GM12872 (cell line): ENCODE data around the gene ABHD17C.

ENCODE experiments used
- TF ChIP-seq, protein P1 (sequence below): IDR thresholded peaks from 3 replicates; pipeline ENCODE4 v1.5.1; 2011; ENCODE audit warnings: low read depth, mild to moderate bottlenecking, low read length, moderate library complexity; ENCODE audit not compliant: insufficient read depth

Gene ABHD17C

DNA sequence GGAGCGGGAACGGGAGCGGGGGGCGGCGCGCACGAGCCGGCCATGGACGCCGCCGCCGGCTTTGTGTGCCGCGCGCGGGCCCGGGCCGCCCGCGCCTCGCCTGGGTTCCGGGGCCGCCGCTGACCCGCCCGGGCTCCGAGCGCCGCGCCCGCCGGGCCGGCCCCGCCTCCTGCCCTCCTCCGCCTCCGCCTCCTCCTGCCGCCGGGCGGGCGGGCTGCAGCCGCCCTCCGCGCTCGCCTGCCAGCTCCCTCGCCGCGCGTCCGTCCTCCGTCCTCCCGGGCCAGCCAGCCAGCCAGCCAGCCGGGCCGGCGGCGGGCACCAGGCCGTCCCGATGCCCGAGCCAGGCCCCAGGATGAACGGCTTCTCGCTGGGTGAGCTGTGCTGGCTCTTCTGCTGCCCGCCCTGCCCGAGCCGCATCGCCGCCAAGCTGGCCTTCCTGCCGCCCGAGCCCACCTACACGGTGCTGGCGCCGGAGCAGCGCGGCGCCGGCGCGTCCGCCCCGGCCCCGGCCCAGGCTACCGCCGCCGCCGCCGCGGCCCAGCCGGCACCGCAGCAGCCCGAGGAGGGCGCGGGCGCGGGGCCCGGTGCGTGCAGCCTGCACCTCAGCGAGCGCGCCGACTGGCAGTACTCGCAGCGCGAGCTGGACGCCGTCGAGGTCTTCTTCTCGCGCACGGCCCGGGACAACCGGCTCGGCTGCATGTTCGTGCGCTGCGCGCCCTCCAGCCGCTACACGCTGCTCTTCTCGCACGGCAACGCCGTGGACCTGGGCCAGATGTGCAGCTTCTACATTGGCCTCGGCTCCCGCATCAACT is at the start of gene ABHD17C:
Gene ABHD17C (plus strand): TSS at position 212 of the 812 bp plus-strand sequence. CDS start 120 bp downstream, at position 332.
- TF ChIP-seq, protein P1, sequence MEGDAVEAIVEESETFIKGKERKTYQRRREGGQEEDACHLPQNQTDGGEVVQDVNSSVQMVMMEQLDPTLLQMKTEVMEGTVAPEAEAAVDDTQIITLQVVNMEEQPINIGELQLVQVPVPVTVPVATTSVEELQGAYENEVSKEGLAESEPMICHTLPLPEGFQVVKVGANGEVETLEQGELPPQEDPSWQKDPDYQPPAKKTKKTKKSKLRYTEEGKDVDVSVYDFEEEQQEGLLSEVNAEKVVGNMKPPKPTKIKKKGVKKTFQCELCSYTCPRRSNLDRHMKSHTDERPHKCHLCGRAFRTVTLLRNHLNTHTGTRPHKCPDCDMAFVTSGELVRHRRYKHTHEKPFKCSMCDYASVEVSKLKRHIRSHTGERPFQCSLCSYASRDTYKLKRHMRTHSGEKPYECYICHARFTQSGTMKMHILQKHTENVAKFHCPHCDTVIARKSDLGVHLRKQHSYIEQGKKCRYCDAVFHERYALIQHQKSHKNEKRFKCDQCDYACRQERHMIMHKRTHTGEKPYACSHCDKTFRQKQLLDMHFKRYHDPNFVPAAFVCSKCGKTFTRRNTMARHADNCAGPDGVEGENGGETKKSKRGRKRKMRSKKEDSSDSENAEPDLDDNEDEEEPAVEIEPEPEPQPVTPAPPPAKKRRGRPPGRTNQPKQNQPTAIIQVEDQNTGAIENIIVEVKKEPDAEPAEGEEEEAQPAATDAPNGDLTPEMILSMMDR = no peak

- TF ChIP-seq, protein P1 = no peak
These were observed 49.5 kb upstream of the ABHD17C start for GRCh38 chr15:80645494-80646065.

DNA sequence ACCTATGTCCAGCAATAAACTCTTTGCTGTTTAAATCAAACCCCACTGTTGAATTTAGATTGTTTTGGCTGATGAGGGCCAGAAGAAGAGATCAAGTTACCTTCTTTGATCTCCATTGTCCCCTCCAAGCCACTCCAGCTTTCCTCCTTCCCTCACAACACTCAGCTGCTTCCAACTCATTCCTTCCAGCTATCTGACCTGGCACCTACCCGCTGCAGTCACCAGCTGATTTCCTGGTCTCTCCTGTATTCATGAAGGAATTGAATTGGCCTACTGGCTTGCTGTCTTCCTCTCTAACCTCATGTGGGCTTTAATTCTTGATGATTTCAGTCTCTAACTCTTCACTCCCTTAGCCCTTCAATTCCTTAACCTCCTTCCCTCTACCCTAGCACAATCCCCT is 40.8 kb upstream of the ABHD17C start:
- TF ChIP-seq, protein P1 = no peak

- TF ChIP-seq, protein P1 = no peak
These were observed 35.7 kb upstream of the ABHD17C start for GRCh38 chr15:80659375-80659774.

DNA sequence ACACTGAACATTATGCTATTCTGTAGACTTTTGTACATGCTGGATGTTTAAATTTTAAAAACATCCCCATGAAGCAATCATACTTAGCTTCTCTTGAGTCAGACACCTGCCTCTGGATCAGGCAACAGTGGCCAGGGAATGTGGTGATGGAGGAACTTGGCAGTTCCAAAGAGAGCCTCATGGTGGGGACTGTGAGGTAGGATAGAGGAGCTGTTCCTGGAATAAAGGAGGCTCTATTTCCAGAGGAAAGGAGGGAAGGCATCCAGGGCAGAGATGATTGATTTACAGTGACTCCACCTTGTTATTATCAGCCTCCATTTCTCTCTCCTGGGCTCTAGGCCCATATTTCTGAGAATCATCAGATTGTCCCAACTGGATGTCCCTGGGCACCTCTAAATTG is 35.0 kb upstream of the ABHD17C start:
- TF ChIP-seq, protein P1 = no peak

DNA sequence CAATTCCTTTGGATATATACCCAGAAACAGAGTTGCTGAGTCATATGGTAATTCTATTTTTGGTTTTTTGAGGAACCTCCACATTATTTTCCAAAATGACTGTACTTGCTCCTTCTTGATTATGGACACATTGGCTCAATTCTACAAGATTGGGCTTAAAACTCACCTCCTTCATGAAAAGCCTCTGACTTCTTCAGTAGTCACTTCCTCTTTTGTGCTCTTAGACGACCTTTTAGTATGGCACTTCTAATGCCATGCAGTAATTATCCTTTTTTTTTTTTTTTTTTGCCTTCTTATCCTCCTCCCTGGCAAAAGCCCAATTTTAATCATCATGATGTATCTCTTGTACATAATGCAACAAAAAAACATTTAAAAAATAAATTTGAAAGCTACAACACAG is 33.0 kb upstream of the ABHD17C start:
- TF ChIP-seq, protein P1 = no peak

DNA sequence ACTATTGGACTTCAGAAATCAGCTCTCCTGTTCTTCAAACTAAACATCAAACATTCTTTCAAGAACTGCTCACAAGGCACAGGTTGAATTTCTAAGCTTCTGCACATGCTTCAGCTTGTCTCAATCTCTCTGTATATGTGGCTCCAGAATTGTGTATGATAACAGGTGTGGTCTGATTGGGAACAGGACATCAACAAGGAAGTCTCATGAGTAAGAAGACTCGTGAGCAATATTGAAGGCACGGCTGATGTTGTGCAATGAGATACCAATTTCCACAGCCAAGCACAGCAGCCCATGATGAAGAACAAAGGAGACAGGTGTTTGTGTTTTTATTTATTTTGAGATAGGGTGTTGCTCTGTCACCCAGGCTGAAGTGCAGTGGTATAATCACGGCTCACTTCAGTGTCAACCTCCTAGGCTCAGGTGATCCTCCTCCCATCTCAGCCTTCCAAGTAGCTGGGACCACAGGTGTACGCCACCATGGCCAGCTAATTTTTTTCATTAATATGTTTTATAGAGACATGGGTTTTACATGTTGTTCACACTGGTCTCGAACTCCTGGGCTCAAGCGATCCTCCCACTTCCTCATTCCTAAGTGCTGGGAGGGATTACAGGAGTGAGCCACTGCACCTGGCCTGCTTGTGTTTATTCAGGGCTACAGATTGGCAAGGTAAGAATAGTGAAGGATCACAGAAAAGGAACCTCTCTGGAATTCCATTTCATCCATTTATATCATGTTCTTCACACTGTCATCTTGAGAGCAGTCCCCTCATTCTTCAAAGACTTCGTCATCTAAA is 32.2 kb upstream of the ABHD17C start:
- TF ChIP-seq, protein P1 = no peak
